ENCODE measurements around the gene SLC6A20.

SLC6A20 gene

GRCh38 chr3:45739991-45740390, 56.3 kb downstream of the SLC6A20 start:
- no peak for DNase-seq (ENCODE audit: extremely low spot score, insufficient read length, low read depth)
- no peak for FAIRE-seq

GRCh38 chr3:45737234-45737633, 59.1 kb downstream of the SLC6A20 start:
- no peak for FAIRE-seq
- DNase-seq (ENCODE audit: extremely low spot score, insufficient read length, low read depth), result no peak

GRCh38 chr3:45736707-45737106, 59.6 kb downstream of the SLC6A20 start:
- no peak for FAIRE-seq

GRCh38 chr3:45730409-45731154, 65.8 kb downstream of the SLC6A20 start:
- DNase-seq (ENCODE audit: extremely low spot score, insufficient read length, low read depth) (no peak), FAIRE-seq (peak; percentile 48)

More at GRCh38 chr3:45736707-45737106, 59.6 kb downstream of the SLC6A20 start:
- no peak for DNase-seq (ENCODE audit: extremely low spot score, insufficient read length, low read depth)

- DNase-seq (ENCODE audit: extremely low spot score, insufficient read length, low read depth), result no peak
- no peak for FAIRE-seq
Measured at GRCh38 chr3:45729614-45730013, 66.7 kb downstream of the SLC6A20 start.

- FAIRE-seq, result peak; percentile 76
- no peak for DNase-seq (ENCODE audit: extremely low spot score, insufficient read length, low read depth)
Measured at GRCh38 chr3:45724911-45725310, 71.4 kb downstream of the SLC6A20 start.

- no peak for FAIRE-seq
- no peak for DNase-seq (ENCODE audit: extremely low spot score, insufficient read length, low read depth)
Measured at GRCh38 chr3:45719655-45720487, 76.5 kb downstream of the SLC6A20 start.

GRCh38 chr3:45716790-45717336, 79.5 kb downstream of the SLC6A20 start:
- no peak for DNase-seq (ENCODE audit: extremely low spot score, insufficient read length, low read depth)
- FAIRE-seq, result no peak

- DNase-seq (ENCODE audit: extremely low spot score, insufficient read length, low read depth), result no peak
- FAIRE-seq, result no peak
Measured at GRCh38 chr3:45715945-45716344, 80.4 kb downstream of the SLC6A20 start.

GRCh38 chr3:45712434-45713110, 83.8 kb downstream of the SLC6A20 start:
- FAIRE-seq, result no peak
- no peak for DNase-seq (ENCODE audit: extremely low spot score, insufficient read length, low read depth)

- DNase-seq (ENCODE audit: extremely low spot score, insufficient read length, low read depth) (no peak), FAIRE-seq (no peak)
Measured at GRCh38 chr3:45711931-45712330, 84.4 kb downstream of the SLC6A20 start.

GRCh38 chr3:45705839-45706808, 90.2 kb downstream of the SLC6A20 start:
- DNase-seq (ENCODE audit: extremely low spot score, insufficient read length, low read depth) (no peak), FAIRE-seq (peak; percentile 71)

All from GM18507 (cell line).